Amniotic stem cell (primary cell): ENCODE measurements around the gene ZNF362.
A peak's percentile ranks its signal among the peaks of the same experiment; 100 is the strongest.
"Not testable (repeated sequence)": the region's sequence is repeated elsewhere in the genome, so short reads cannot be mapped to it uniquely, and the experiment has no call there.

Experiments
- DNase-seq: peaks from one replicate; lab custom pipeline; 2025; lab: John Stamatoyannopoulos, UW

Gene ZNF362

GRCh38 chr1:33287317-33287716, 31.0 kb downstream of the ZNF362 start:
- no peak for DNase-seq

GRCh38 chr1:33288976-33289857, 32.9 kb downstream of the ZNF362 start:
- no peak for DNase-seq

DNA sequence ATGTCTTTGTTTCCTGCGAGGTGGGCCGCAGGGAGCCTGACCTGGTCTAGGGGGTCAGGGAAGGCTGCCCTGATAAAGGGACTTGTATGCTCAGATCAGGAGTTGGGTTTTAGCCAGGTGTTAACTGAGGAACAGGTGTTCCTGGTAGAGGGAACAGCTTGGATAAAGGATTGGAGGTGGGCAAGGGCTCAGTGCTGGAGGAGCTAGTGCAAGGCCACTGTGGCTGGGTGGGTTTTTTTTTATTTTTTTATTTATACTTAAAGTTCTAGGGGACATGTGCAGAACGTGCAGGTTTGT, 33.5 kb downstream of the ZNF362 start:
- DNase-seq: no peak

GRCh38 chr1:33290615-33291014, 34.3 kb downstream of the ZNF362 start:
- not testable (repeated sequence) for DNase-seq

DNA sequence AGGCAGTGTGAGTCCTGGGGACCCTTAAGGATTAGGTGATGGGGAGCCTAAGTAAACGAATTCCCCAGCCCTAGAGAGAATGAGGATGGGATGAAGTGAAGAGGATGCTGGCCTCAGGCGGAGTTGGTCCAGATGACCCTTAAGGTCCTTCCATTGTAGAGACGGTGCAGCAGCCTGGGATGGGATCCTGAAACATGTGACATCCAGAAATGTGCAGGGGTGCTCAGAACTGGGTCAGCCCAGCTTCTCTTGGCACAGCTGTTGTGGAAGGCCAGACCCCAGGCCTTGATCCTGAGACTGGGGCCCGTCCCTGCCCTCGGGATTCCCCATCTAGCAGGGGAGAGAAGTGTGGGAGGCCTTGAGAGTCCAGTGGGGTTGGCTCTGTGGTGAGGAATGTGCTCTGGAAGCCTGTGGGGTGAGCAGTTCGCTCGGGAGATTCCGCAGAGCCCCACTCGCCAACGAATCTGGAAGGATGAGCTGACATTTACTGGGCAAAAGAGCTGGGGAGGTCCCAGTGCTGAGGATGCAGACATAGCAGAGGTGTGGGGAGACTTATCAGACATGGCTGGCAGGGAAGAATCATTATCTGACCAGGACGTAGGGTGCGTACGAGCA, 36.5 kb downstream of the ZNF362 start:
- DNase-seq: no peak

DNA sequence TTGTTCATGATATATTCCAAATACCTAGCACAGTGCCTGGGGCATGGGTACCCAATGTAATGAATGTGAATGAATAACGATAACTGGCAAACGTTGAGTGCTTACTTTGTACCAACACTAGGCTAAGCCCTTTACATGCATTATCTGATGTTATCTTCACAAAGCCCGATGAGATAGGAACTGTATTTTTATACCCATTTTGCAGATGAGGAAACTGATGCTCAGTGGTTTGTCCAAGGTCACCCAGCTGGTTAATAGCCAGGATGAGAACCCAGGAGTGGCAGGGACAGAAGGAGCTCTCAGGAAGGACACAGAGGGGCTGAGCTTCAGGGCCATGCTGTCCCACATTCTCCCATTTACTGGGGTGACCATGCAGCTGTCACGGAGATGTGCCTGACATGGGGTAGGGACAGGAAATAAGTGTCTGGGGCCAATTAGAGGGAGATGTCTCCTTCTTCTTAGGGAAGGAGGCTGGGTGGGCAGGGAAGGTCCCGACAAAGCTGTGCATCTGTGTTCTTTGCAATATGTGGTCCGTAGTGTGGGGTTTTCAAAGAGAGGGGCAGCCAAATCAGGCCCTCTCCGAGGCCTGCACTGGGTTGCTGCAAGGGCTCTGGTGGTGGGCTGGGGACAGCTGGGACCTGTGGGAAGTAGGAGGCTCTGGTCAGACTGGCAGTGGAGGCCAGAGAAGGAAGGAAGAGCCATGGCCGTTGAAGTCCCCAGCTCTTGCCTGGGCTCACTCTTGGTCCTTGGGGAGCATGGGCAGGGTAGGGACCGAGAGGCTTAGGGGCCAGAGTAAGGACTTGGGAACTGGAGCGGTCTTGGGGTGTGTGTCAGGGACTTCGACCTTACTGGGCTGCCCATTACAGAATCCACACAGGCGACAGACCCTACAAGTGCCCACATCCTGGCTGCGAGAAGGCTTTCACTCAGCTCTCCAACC, 38.0 kb downstream of the ZNF362 start:
- no peak for DNase-seq

DNA sequence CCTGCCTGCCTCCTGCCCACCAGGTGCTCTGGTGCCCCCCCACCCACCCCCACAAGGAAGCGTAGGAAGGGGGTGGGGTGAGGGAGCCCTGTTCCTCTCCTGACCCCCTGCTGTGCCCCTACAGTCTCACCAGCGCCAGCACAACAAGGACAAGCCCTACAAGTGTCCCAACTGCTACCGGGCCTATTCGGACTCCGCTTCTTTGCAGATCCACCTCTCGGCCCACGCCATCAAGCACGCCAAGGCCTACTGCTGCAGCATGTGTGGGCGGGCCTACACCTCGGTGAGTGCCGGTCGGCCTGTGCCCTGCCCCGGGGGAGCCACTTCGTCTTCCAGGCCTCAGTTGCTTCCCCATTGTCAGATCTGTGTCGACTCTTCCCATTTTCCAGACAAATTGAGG, 38.7 kb downstream of the ZNF362 start:
- no peak for DNase-seq

GRCh38 chr1:33295450-33296081, 39.3 kb downstream of the ZNF362 start:
- peak; percentile 23 for DNase-seq

DNA sequence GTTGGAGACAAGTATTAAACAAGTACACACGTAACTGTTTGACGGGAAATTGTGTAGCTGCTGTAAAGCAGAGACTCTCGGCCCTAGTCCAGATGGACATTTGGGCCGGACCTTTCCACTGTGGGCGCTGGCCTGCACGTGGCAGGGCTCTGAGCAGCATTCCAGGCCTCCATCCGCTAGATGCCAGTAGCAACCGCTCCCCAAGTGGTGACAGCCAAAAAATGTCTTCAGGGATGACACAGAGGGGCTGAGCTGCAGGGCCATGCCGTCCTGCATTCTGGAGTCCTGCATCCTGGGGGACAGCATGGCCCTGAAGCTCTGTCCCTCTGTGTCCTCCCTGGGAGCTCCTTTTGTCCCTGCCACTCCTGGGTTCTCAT, 39.8 kb downstream of the ZNF362 start:
- no peak for DNase-seq

DNA sequence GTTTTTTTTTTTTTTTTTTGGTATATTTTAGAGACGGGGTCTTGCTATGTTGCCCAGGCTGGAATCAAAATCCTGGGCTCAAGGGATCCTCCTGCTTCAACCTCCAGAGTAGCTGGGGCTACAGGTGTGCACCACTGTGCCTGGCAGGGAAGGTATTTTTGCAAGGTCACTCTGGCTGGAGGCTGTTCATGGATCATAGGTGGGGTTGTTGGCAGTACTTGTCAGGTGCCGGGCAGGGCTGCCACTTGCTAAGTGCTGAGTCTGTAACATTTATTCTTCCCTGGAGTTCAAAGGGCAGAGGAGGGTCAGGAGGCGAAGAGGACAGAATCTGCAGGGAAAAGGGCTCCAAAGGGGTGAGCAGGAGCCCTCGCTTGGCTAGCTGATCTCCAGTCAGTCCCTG, 40.5 kb downstream of the ZNF362 start:
- no peak for DNase-seq

DNA sequence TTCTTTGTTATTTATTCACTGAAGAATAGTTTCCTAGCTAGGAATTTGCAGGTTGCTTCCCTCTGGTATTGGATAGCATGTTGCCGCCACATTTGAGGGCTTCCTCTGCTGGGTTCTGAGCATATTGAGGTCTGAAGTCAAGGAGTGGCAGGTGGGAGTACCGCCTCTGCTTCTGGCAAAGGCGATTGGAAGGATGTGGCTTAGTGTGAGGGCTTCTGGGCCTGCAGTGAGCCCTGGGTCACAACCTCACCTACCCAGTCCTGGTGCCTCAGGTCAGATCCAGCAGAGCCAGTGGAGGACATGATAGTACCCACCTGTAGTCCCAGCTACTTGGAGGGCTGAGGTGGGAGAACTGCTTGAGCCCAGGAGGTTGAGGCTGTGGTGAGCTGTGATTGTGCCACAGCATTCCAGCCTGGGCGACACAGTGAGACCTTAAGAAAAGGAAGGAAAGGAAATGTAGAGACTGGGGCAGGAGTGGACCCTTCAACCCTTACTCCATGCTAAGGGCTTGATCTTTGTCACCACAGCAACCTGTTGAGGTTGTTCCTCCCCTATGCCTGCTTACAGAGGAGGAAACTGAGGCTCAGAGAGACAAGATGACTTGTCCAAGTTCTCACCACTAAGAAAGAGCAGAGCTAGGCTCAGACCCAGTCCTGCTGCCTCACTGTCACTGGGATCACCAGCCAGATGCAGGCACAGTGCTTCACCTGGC, 41.8 kb downstream of the ZNF362 start:
- no peak for DNase-seq

DNA sequence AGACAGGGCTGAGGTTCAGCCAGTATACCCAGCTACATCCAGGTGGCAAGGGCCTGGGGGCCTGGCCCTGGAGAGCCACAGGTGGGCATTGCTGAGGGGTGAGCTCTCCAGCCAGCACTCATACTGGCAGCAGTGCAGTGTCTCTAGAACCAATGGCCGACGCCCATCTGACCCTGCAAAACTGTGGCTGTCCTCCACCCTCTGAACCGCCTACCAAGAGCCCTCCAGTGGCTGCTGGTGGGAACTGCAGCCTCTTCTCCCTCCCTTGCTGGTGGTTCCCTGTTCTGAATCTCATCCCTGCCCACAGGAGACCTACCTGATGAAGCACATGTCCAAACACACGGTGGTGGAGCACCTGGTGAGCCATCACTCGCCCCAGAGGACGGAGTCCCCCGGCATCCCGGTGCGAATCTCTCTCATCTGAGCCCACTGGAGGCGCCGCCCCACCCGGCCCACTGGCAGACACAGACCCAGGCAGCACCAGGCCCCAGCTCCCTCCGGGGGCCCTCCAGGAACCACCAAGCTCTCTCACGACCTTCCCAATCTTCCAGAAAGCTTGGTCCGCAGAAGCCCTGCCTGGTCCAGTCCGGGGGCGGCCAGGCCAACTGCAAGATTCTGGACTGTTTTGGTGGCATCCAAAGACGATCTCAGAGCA, 42.5 kb downstream of the ZNF362 start:
- peak; percentile 39 for DNase-seq

DNA sequence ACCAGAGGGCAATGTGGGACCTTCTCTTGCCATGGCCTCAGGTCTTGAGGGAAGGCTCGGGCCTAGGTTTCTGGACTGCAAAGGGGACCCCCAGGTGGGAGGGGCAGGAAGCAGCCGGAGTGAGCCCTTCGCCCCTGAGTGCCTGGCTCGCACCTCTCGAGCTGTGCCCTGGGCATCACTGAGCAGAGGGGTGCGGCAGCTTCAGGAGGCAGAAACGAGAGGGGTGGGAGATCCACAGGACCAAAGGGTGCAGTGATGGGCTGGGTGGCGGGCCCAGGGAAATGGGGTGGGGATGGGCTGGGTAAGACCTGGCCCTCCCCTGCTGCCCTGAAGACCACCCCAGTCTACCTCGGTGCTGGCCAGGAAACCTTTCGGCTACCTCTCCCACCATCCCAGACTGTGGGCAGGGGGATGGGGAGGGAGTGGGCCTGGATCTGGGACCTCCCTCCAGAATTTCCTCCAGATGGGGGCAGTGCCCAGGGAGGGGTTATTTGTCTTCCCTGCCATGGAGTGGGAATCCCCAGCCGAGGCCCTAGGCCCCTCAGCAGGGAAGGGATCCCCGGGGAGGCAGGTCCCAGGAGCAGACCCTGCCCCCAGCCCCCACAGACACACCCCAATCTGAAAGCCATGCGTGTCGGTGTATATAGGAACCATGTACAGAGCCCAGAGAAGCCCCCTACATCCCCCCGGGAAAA, 43.3 kb downstream of the ZNF362 start:
- DNase-seq: no peak

GRCh38 chr1:33300673-33301072, 44.4 kb downstream of the ZNF362 start:
- no peak for DNase-seq

DNA sequence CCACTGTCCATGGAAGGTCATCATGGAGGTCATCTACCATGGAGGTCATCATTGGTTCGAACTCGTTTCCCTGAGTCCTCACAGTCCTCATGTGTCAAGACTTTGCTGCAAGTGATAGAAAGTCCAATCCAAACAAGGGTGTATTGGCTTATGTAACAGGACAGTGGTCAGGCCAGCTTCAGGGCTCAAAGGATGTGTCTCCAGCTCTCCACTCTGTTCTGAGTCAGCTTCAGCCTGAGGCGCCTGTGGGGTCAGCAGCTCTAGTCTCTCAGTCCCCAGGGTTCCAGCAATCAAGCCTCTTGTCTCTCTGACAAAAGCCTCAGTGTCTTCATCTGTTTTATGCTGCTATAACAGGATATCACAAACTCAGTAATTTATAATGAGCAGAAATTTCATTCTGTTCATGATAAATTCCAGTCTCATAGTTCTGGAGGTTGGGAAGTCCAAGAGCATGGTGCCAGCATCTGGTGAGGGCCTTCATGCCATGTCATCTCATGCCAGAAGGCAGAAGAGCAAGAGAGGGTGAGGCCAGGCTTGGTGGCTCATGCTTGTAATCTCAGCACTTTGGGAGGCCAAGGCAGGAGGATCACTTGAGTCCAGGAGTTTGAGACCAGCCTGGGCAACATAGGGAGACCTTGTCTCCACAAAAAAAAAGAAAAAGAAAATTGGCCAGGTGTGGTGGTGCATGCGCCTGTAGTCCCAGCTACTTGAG, 45.1 kb downstream of the ZNF362 start:
- DNase-seq: no peak

GRCh38 chr1:33302325-33302724, 46.0 kb downstream of the ZNF362 start:
- no peak for DNase-seq

DNA sequence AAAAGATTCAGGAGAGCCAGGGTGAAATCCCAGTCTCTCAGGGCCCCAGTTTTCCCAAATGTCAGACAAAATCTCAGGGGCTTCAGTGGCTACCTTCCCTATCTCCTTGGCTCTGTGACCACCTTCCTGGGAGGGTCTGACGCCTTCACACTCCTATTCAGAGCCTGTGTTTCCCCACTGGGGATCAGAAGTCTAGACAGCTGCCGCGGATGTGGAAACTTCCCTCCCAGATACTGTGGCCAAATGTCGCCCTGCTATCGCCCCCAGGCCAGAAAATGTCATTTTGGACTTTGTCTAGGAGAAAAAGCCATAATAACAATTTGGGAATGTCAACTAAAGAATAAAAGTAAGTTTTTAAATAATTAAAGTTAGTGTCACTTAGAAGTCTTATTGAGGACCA, 48.7 kb downstream of the ZNF362 start:
- DNase-seq: no peak

DNA sequence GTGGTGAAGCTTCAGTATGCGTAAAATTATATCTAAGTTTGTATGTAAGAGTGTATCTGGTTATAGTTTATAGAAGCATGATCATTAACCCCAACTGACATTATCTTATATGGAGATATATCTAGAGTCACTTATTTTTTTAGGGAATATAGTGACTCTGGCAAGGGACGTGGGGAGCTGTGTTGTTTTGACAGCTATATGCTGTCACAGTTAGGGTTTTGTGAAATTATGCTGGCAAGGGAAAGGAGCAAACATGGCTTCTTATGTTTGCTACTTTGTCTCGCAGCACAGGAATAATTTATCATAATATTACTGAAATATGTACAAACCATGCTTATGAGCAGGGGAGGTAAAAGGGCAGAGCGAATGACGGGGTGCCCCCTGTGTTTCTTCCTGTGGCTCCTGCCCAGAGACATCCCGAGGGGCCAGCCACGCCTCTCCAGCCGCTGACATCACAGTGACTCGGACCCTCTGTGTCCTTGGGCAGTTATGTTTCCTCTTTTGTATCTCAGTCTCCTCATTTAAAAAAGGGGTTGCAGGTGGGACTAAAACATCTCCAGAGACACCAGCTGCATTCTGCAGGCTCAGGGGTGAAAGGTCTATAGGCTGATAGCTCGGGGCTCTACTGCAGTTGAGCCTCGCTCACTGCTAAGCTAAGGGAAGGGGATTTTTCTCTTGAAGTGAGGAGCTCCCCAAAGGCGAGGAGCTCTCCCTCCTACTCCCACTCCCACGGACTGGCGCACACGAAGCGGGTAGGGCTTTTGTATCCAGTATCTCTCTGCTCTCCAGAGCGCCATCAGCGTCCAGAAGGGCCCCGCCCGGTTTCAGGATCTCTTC, 49.7 kb downstream of the ZNF362 start:
- no peak for DNase-seq
